H4 (cell line): Measurements from ENCODE around the gene MUC21. TPM values are rescaled to one million over a fixed set of nuclear protein-coding genes. Genes with fewer than 3 reads are reported as not detected.
"Not testable (repeated sequence)": the region's sequence is repeated elsewhere in the genome, so short reads cannot be mapped to it uniquely, and the experiment has no call there.

Experiments used
- DNase-seq: peaks from one replicate; pipeline ENCODE4 v3.0.0-alpha.2; 2015; ENCODE audit warnings: low spot score
- total RNA-seq: library from RNA; depleted of rRNA; stranded (reverse); fragments of >200 nt; shearing (Covaris generic); gene quantifications from 2 replicates; pipeline ENCODE4 v1.2.3, GENCODE V29; 2014

Gene MUC21
- total RNA-seq, 1 experiment from 2014 or later = not detected

DNA sequence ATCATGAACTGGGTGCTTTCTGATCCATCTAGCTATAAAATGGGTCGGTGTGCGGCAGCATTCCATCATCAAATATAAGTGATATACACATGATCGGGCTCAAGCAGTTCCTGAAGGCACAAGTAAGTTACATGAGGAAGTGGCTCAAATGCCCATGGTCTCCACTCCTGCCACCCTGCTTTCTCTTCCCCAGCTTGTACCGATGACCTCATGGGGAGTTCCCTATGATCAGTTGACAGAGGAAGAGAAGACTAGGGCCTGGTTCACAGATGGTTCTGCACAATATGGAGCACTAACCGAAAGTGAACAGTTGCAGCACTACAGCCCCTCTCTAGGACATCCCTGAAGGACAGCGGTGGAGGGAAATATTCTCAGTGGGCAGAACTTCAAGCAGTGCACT, 14.3 kb upstream of the MUC21 start:
- not testable (repeated sequence) for DNase-seq

DNA sequence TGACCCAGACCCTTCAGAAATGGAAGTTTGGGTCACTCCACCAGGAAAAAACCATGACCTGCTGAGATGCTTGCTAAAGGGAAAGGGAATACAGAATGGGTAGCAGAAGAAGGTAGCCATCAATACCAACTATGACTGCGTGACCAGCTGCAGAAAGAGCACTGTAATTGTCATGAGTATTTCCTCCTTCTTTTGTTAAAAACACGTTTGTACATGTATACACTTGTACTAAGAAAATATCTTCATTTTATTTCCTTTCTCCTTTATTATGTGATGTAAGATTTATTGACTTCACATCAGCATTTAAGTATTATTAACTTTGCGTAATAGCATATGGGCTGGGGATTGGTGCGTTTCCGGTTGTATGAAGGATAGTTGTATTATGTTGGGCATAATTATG, 12.6 kb upstream of the MUC21 start:
- DNase-seq = no peak

DNA sequence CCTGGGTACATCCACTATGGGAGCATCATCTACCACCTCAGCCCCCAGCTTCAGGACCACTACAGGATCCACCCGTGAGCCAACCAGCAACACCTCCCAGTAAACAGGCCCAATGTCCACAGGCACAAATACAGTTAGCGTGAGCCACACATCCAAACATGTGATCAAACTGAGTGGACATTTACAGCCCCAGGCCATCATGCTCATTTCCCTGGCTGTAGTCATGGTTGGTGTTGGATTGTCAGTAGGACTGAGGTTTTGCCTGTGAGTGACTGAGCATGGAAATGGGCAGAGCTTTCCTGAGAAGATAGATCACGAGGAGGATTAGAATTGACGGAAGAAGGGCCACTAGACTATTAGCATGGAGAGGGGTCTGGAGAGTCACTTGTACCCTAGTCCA, 10.7 kb upstream of the MUC21 start:
- no peak for DNase-seq

DNA sequence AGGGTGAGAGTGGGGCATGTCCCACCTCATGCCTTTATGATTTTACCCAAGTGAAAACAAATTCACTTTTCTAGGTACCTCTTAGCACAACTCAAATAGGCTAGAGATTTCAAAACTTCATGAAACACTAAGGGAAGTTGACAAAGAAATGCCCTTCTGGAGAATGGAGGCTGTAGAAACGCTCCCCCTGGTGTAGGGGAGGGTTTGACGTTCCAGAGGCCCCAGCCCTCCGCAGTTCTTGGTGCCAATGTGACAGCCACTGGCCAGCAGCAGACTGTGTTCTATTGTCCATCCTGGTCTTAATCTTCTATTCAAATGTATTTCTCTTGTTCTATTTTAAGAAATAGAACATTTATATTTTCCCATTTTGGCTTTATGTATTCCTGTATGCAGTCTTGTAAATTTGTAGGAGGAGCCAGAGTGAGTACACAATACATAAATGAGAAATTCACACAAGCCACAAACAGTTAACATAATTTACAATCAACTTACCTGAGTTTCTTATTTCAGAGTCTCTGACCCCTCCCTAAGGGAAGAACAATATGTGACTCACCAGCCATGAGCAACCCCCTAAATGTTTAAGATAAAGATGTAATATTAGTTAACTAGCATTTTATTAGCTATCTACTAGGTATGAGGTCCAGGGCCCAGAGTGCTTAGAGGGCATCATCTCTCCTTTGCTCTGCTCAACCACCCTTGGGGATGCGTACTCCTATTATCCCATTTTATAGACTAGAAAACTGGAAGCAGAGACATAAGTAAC, 8.8 kb upstream of the MUC21 start:
- no peak for DNase-seq

GRCh38 chr6:30979141-30979540, 4.4 kb upstream of the MUC21 start:
- no peak for DNase-seq

DNA sequence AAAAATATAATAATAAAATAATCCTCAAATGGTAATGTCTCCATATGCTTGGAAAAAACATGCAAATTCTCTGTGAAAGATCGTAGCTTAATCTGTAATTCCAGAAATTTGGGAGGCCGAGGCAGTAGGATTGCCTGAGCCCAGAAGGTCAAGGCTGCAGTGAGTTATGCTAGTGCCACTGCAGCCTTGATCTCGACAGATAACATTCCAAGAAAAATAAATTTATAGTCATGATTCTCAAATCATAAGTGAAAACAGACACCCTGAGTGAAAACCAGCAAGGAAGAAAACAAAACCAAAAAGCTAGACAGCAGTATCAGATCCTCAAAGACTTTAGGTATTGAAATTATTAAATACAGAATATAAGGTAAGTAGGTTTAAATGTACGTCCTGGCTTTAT, 3.8 kb upstream of the MUC21 start:
- no peak for DNase-seq

DNA sequence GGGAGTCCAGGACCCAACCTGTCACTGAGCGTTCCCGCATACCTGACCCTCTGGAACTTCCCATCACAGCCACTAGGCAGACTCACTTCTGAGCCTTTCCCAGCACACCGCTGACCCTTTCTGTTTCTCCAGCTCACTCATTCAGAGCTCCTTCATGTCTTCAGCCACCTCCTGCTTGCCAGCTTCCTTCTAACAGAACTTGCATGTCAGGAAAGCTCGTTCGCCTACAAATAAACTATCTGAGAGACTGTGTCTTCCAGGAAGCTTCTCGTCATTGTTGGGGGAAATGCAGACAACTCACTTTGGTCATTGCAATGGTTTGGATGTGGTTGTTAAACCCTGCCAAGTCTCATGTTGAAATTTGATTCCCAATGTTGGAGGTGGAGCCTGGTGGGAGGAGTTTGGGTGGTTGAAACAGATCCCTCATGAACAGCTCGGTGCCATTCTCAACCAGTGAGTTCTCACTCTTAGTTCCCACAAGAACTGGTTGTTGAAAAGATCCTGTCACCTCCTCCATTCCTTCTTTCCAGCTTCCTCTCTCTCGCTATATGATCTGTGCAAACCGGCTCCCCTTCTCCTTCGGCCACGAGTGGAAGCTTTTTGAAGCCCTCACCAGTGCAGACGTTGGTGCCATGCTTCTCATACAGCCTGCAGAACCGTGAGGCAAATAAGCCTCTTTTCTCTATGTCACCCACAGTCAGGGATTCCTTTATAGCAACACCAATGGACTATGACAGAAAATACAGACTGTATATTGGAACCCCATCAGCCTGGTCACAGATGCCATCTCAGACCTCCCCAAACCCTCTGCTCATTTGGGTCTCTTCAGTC, 1.4 kb upstream of the MUC21 start:
- peak; percentile 71 for DNase-seq

GRCh38 chr6:30985490-30985889, 2.0 kb downstream of the MUC21 start:
- no peak for DNase-seq

GRCh38 chr6:30987304-30987703, 3.8 kb downstream of the MUC21 start:
- DNase-seq = no peak

DNA sequence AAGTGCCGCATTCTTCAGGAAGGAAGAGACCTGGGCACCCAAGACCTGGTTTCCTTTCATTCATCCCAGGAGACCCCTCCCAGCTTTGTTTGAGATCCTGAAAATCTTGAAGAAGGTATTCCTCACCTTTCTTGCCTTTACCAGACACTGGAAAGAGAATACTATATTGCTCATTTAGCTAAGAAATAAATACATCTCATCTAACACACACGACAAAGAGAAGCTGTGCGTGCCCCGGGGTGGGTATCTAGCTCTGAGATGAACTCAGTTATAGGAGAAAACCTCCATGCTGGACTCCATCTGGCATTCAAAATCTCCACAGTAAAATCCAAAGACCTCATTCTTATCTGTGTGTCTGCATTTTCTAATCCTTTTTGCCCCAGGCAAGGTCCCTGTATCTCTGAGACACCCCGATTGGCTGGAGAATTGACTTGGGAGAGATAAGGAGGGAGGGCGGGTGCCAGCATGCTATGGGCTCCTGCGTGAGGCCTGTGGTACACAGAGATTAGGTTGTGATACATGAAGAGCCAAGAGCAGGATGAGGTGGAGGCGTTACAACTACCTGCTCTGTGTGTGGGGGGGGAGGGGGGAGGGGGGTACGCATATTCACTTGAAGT, 4.8 kb downstream of the MUC21 start:
- no peak for DNase-seq

DNA sequence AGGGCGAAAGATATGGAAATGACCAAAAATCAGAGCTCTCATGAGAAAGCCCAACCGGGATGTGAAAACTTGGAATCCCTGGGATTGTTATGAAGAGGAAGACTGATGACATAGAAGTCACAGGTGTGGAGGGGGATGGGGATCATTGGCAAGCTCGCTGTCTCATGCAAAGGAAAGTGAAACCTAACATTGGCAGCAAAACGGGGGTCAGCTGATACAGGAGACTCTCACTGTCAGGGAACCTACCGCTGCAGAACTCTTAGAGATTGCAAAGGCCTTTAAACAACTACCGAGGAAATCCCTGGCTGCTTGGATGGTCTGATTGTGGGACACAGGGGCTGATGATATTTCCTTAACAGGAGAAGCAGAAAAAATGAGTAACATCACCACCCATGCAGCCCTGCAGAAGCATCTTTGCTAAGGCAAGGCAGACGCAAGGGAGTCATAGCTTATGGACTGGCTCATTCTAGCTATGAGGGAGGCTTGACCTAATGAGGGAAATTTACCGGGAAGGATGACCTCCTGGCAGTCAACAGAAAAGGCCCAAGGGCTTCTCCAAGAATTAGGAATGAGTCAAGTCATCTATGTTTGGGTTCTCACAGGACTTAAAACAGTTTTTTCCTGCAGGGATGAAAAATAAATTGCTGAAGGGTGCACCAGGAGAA, 7.0 kb downstream of the MUC21 start:
- DNase-seq = no peak

GRCh38 chr6:30991891-30992290, 8.4 kb downstream of the MUC21 start:
- no peak for DNase-seq

GRCh38 chr6:30997301-30997700, 13.8 kb downstream of the MUC21 start:
- no peak for DNase-seq

- no peak for DNase-seq
Observed at GRCh38 chr6:30998785-30999184, 15.3 kb downstream of the MUC21 start.

DNA sequence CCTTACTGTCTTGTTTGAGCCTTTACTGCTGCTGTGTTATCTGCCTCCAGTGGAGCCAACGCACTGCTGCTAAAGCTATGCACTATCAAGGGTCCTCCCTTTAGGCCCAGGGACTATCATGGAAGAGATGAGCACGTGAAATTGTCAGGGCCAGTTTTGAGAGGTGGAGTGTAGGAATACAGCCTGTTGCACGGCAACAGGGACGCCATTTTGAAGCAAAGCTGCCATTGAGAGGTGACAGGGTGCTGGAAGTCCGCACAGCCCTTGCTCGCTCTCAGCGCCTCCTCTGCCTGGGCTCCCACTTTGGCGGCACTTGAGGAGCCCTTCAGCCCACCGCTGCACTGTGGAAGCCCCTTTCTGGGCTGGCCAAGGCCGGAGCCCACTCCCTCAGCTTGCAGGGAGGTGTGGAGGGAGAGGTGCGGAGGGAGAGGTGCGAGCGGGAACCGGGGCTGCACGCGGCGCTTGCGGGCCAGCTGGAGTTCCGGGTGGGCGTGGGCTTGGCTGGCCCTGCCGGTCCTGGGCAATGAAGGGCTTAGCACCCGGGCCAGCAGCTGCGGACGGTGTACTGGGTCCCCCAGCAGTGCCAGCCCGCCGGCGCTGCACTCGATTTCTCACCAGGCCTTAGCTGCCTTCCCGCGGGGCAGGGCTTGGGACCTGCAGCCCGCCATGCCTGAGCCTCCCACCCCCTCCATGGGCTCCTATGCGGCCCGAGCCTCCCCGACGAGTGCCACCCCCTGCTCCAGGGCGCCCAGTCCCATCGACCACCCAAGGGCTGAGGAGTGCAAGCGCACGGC, 16.7 kb downstream of the MUC21 start:
- DNase-seq = not testable (repeated sequence)

DNA sequence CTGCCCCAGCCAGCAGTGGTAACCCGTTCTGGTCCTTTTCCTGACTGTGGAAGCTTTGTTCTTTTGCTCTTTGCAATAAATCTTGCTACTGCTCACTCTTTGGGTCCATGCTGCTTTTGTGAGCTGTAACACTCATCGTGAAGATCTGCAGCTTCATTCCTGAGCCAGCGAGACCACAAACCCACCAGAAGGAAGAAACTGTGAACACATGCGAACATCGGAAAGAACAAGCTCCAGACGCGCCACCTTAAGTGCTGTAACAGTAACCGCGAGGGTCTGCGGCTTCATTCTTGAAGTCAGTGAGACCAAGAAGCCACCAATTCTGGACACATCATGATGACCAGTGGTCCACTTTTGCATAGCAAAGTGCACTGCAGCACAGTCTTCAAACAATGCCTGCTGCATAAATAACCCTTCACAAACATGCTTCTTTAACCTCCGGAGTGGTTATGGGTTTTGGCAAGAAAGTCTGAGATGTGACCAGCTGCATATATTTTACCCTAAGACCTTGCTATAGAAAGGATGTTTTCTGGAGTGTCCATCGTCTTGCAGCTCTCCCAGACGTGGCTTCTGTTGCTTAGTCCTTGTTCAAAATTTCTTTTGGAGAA, 17.9 kb downstream of the MUC21 start:
- DNase-seq = no peak

GRCh38 chr6:31002471-31002870, 19.0 kb downstream of the MUC21 start:
- DNase-seq = no peak

- DNase-seq = no peak
Observed at GRCh38 chr6:31004794-31005193, 21.3 kb downstream of the MUC21 start.

DNA sequence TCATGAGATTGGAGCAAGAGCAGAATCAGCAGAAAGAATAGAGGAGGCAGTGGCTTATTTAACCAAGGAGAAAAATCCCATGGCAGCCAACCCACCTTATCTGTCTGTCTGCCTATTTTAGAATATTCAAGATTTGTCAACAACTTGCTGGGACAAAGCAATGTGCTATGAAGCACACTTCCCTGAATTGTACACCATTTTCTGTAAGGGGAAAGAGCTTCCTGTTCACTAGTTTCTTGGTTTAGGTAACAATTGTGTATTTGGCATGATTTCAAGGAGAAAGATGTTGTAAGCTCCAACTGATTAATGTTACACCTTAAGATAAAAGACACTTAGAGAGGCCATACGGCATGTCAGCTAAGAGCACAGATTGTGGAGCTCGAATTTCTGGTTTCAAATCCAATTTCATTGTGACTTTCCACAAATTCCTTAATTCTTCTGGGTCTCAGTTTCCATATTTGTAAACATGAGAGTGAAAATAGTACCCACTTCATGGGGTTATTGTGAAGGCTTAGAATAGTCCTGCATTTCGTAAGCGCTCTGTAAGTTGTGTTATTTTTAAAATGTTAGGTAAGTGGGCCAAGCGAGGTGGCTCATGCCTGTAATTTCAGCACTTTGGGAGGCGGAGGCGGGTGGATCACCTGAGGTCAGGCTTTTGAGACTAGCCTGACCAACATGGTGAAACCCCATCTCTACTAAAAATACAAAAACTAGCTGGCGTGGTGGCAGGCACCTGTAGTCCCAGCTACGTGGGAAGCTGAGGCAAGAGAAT, 21.9 kb downstream of the MUC21 start:
- DNase-seq = no peak

GRCh38 chr6:31007694-31008093, 24.2 kb downstream of the MUC21 start:
- DNase-seq = peak; percentile 78
